NCI-H2107 treated with DMSO at 0.1 percent for 48 hours (cell line): ENCODE results near the gene PRR22.
"Not testable (repeated sequence)": the region's sequence is repeated elsewhere in the genome, so short reads cannot be mapped to it uniquely, and the experiment has no call there.

ENCODE experiments used
- DNase-seq: peaks from one replicate; lab custom pipeline; 2025; ENCODE audit not compliant: unreplicated experiment; lab: John Stamatoyannopoulos, UW

PRR22 gene

GRCh38 chr19:5762608-5763217, 21.8 kb downstream of the PRR22 start:
- no peak for DNase-seq

DNA sequence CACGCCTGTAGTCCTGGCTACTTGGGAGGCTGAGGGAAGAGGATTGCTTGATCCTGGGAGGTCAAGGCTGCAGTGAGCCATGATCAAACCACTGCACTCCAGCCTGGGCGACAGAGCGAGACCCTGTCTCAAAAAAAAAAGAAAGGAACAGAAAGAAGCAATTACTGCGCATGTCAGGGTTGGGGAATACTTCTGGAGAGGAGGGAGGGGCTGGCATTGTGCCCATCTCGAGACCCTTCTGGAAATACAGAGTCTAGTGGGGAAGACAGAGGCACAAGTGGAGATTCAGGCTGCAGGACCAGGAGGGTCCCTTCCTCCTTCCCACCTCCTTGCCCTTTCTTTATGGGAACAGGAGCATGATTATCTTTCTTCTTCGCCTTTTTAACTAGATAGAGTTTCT, 30.8 kb downstream of the PRR22 start:
- no peak for DNase-seq

DNA sequence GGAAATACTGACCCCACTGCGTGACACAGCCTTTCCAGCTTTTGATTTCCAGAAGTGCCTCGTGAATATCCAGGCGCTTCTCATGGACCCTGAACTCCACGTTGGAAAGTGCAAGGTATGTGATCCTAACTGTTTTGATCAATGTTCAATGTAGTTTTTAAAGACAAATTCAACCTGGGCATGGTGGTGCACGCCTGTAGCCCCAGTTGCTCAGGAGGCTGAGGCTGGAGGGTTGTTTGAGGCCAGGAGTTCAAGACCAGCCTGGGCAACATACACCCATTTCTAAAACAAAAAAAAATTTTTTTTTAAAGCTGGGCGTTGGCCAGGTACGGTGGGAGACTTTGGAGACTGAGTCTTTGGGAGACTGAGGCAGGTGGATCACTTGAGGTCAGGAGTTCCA, 32.8 kb downstream of the PRR22 start:
- DNase-seq: no peak

- no peak for DNase-seq
These were observed 35.0 kb downstream of the PRR22 start for GRCh38 chr19:5749505-5749904.

GRCh38 chr19:5748920-5749319, 35.6 kb downstream of the PRR22 start:
- DNase-seq: not testable (repeated sequence)

- DNase-seq: not testable (repeated sequence)
These were observed 39.5 kb downstream of the PRR22 start for GRCh38 chr19:5744999-5745398.

DNA sequence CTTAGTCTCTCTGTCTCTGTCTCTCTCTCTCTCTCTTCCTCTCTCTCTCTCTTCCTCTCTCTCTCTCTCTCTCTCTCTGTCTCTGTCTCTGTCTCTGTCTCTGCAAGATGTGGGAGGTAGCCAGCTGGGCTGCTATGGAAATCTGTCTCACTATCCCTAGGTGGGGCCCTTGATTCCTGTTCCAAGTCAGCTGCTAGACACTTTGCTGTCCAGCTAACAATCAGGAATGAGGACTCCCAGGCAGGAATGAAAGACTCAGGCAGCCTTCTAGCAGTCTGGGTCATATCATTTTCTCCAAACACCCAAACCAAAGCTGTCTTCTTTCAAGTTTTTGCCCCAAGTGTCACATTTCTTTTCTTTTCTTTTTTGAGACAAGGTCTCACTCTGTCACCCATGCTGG, 40.9 kb downstream of the PRR22 start:
- DNase-seq: no peak

DNA sequence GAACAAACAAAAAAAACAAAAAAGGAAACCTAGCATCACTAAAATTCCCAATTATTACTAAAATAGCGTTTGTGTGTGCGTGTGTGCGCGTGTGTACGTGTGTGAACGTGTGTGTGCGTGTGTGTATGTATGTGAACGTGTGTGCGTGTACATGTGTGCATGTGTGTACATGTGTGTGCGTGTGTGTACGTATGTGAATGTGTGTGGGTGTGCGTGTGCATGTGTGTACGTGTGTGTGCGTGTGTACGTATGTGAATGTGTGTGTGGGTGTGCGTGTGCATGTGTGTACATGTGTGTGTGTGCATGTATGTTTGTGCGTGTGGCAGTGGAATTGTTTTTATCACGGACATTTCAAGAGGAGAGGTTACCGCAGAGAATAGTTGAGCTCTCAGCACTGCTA, 42.5 kb downstream of the PRR22 start:
- DNase-seq: no peak

DNA sequence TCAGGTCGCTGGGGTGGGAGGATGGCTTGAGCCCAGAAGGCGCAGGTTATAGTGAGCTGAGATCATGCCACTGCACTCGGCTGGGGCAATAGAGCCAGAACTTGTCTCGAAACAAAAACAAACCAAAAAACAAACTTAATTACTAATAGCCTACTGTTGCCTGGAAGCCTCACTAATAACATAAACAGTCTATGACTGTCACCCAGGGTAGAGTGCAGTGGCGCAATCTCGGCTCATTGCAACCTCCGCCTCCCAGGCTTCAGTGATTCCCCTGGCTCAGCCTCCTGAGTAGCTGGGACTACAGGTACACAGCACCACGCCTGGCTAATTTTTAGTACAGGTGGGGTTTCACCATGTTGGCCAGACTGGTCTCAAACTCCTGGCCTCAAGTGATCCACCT, 46.1 kb downstream of the PRR22 start:
- DNase-seq: no peak

DNA sequence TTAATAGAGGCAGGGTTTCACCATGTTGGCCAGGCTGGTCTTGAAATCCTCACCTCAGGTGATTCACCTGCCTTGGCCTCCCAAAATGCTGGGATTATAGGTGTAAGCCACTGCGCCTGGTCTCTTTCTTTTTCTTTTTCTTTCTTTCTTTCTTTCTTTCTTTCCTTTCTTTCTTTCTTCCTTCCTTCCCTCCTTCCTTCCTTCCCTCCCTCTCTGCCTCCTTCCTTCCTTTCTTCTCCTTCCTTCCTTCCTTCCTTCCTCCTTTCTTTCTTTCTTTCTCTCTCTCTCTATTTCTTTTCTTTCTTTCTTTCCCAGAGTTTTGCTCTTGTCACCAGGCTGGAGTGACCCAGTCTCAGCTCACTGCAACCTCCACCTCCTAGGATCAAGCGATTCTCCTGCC, 51.4 kb downstream of the PRR22 start:
- not testable (repeated sequence) for DNase-seq
